ENCODE measurements around the gene YKT6. TPM values are rescaled to one million over a fixed set of nuclear protein-coding genes. Genes with fewer than 3 reads are reported as not detected.

The YKT6 gene
- total and polyA plus RNA-seq, 2 donors (not counting 1 experiment from before 2014, with no cell fraction given), result 36.5 to 62.3 TPM

DNA sequence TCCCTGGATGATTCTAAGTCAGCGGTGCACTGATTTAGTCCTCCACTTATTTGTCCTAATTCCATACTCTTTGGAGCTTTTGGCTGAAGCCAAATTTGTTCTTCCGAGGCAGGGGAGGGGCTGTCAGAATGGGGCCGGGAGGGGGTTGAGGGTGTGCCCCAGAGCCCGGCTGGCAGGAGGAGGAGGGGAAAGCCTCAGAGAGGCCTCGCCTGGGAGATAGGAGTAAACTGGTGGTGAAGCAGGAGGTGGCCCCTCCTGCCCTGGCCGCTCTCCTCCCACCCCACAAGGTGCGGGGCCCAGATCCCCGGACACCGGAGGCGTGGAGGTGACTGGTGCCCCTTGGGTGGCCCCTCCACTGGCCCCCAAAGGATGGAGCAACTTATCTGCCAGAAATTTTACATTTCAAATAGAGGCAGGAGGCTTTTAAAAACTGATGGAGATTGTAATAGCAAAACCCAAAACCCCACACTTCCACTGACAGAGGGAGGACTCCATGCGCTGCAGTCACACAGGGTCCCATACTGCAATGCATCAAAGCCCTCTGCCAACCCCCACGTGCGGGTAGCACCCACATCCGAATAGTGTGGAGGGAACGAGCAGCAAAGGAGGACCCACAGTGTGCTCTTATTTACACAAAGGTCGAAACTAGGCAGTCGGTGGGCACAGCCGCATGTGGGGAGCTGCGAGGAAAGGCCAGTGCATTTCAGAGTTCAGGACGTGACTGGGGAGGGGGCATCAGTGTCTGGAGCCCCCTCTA lies 62.7 kb downstream of the YKT6 start:
- H3K4me2 ChIP-seq (replicated peaks; ENCODE audit: low read depth, low read length, poor library complexity, severe bottlenecking), result no peak overlapping the region
- Mint-ChIP-seq H3K4me1 (peaks cover 19% of the 10 kb centered on the region), H3K4me3 (no peak overlapping the region), H3K9me3 (ENCODE audit: insufficient read depth) (no peaks in the 10 kb centered on the region), H3K27ac (no peak overlapping the region), H3K27me3 (peaks cover 6% of the 10 kb centered on the region)
- ATAC-seq (ENCODE audit: low read depth) (no peak), DNase-seq (no peak)
- ChIA-PET POLR2A (no interaction called here), CTCF (no interaction called here)
- peaks cover 11 to 17% of the 10 kb centered on the region in 2 donors for H3K4me1 ChIP-seq (ENCODE audit: control insufficient read depth in 2 of 2, insufficient read depth in 2 of 2, low read length in 2 of 2)
- TF ChIP-seq CTCF (IDR thresholded peaks at IDR 0.05), result no peak
- TF ChIP-seq EZH2 (IDR thresholded peaks at IDR 0.05; ENCODE audit: borderline replicate concordance, insufficient read depth, low read depth, low read length, poor library complexity, severe bottlenecking), result no peak
- H3K36me3 ChIP-seq (replicated peaks in 1 of 2; ENCODE audit: control extremely low read depth in 1 of 2, control insufficient read depth in 1 of 2, extremely low read depth in 1 of 2, insufficient read depth in 2 of 2, low read length in 1 of 2), result no peaks in the 10 kb centered on the region
- no peak overlapping the region for H3K27ac ChIP-seq (ENCODE audit: low read length in 2 of 2)
- H3K9ac ChIP-seq (ENCODE audit: low read length), result no peak overlapping the region
- H3K79me2 ChIP-seq (ENCODE audit: control insufficient read depth, insufficient read depth, low read length), result no peaks in the 10 kb centered on the region
- H3K27me3 ChIP-seq (replicated peaks in 1 of 4; ENCODE audit: control extremely low read depth in 1 of 4, control insufficient read depth in 3 of 4, insufficient read depth in 4 of 4, low read length in 3 of 4), result peaks cover 0 to 5% (median 0%) of the 10 kb centered on the region in 4 experiments
- 95% methylated on average over 11 of the region's 20 CpGs for WGBS (ENCODE audit: insufficient coverage)
- intact Hi-C loops (cut with micrococcal nuclease), result no loop called here
- no peaks in the 10 kb centered on the region for H4K20me1 ChIP-seq (ENCODE audit: control insufficient read depth, insufficient read depth, low read length, poor library complexity, severe bottlenecking)
- no peak overlapping the region for H3K4me3 ChIP-seq (ENCODE audit: control extremely low read depth in 1 of 5, extremely low read depth in 1 of 5, insufficient read depth in 1 of 5, low read depth in 2 of 5, low read length in 4 of 5)
- H2AFZ ChIP-seq (ENCODE audit: insufficient read depth, low read depth, low read length, poor library complexity, severe bottlenecking), result no peak overlapping the region
- no peaks in the 10 kb centered on the region for H3K9me3 ChIP-seq (ENCODE audit: control extremely low read depth in 1 of 3, control insufficient read depth in 2 of 3, insufficient read depth in 1 of 3, low read length in 2 of 3)

Other genes starting within 250 kb of the YKT6 start
- gene SPDYE1, start 203.1 kb upstream of the YKT6 start, total RNA-seq, result 0.10 TPM in 1 of 2 replicates, not detected in the other
- not detected in 2 replicates for gene SPDYE1, start 203.1 kb upstream of the YKT6 start, polyA plus RNA-seq
- gene DBNL, start 156.3 kb upstream of the YKT6 start, total RNA-seq, result 311 and 335 TPM in 2 replicates
- gene DBNL, start 156.3 kb upstream of the YKT6 start, polyA plus RNA-seq, result 274 and 386 TPM in 2 replicates
- 2.9 and 3.2 TPM in 2 replicates for gene PGAM2, start 135.4 kb upstream of the YKT6 start, total RNA-seq
- 0.69 and 1.4 TPM in 2 replicates for gene PGAM2, start 135.4 kb upstream of the YKT6 start, polyA plus RNA-seq
- gene POLM, start 118.4 kb upstream of the YKT6 start, total RNA-seq, result 92.6 and 93.2 TPM in 2 replicates
- gene POLM, start 118.4 kb upstream of the YKT6 start, polyA plus RNA-seq, result 89.2 and 97.2 TPM in 2 replicates
- 36.7 and 41.0 TPM in 2 replicates for gene AEBP1, start 96.6 kb upstream of the YKT6 start, total RNA-seq
- 20.2 and 36.1 TPM in 2 replicates for gene AEBP1, start 96.6 kb upstream of the YKT6 start, polyA plus RNA-seq
- 86.7 and 91.0 TPM in 2 replicates for gene POLD2, start 77.4 kb upstream of the YKT6 start, total RNA-seq
- gene POLD2, start 77.4 kb upstream of the YKT6 start, polyA plus RNA-seq, result 73.6 and 86.5 TPM in 2 replicates
- gene MYL7, start 59.6 kb upstream of the YKT6 start, total RNA-seq, result not detected in 2 replicates
- not detected in 2 replicates for gene MYL7, start 59.6 kb upstream of the YKT6 start, polyA plus RNA-seq
- gene GCK, start 11.5 kb upstream of the YKT6 start, total RNA-seq, result 0.22 and 0.87 TPM in 2 replicates
- 0.24 and 0.62 TPM in 2 replicates for gene GCK, start 11.5 kb upstream of the YKT6 start, polyA plus RNA-seq
- gene CAMK2B, start 124.6 kb downstream of the YKT6 start, total RNA-seq, result 0.41 TPM in 1 of 2 replicates, not detected in the other
- gene CAMK2B, start 124.6 kb downstream of the YKT6 start, polyA plus RNA-seq, result 0.06 and 0.42 TPM in 2 replicates

Measured in B cell (primary cell).